ENCODE results near the gene TOM1L1.

GRCh38 chr17:54900457-54901229 is at the start of gene TOM1L1:
- TF ChIP-seq POLR2AphosphoS5 (IDR thresholded peaks at IDR 0.05; ENCODE audit: low read depth, low read length) (no peak), POLR2A (IDR thresholded peaks at IDR 0.05; ENCODE audit: low read depth, low read length) (no peak), SPI1 (IDR thresholded peaks at IDR 0.05; ENCODE audit: low read depth, low read length) (no peak), TAF1 (IDR thresholded peaks at IDR 0.05; ENCODE audit: low read depth, low read length) (no peak)

Measured in GM12891 (cell line).